T-helper 22 cell (primary cell): Measurements from ENCODE around the gene RHO.

Source experiments
- DNase-seq: peaks from one replicate; pipeline ENCODE4 v3.0.0-alpha.2; 2020; ENCODE audit warnings: low read depth

RHO gene

GRCh38 chr3:129559565-129560079 lies 31.2 kb downstream of the RHO start:
- DNase-seq, result no peak

DNA sequence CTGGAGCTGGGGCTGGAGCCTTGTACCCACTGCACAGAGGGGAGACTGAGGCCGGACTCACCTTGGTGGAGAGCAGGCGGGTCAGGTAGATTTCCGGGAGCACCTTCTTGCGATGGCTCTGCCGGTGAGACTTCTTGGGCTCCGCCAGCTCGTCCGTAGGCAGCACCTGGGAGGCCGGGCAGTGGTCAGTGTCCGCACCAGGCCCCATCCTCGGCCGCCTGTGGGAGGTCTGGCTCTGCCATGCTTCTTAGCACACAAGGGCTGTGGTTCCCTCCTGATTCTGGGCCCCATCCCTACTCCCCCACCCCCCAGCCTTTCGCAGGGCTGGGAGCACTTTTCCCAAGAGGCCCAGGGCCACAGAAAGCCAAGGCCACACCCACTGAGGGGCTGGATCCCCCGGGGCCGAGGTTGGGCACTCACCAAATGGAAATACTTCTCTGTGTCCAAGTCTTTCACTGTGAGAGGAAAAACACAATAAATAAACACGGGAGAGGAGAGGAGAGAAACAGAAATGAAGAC lies 31.9 kb downstream of the RHO start:
- no peak for DNase-seq

DNA sequence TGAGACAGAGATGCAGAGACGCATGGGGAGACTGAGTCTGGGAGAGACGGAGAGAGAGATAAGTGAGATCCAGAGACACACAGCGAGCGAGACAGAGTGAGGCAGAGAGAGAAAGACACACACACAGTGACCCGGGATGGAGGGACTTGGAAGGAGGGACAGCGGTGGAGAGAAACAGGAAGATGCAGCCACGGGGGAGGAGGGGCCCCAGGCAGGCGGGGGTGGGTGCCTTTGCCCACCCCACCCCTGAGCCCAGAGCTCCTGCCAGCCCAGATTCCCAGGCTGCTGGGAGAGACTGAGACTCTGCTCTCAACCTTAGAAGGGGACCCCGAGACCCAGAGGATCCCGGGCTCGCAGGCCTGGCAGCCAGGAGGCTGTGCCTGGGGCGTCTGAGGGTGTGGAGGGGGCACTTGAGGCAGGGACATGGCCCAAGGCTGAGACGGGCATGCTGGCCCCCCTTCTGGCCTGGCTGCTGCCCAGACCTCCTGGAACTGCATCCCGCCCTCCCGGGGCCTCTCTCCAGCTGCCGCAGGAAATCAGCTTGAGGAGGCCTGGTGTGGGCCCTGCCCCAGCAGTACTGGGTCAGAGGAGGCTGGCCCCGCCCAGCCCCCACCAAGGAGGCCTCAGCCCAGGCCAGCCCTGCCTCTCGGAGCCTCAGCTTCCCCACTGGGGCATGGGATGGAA lies 32.6 kb downstream of the RHO start:
- no peak for DNase-seq

DNA sequence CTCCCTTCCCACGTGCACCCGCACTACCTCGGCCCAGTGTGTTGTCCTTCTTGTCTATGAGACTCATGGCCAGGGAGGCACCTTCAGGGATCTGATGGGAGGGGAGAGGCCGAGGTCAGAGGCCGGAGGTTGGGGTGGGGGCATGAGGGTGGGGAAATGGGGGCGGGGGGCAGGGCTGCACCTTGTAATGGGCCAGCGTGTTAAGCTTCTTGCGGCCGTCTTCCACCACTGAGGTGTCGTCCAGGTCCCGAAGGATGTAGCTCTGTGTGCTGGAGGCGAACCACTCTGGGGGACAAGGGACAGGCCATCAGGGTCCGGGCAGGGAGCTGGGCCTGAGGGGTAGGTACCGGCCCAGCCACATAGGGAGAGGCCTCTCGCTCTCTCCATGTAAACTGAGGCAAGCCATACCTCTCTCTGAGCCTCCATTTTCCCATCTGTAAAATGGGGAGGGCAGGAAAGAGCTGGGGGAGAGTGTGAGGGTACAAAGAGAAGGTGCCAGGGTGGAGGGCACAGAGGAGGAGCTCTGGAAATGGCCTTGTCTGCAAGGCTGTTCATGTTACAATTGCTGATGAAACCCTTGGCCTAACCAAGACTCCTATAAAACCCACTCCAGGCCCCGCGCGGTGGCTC lies 33.3 kb downstream of the RHO start:
- DNase-seq, result no peak

DNA sequence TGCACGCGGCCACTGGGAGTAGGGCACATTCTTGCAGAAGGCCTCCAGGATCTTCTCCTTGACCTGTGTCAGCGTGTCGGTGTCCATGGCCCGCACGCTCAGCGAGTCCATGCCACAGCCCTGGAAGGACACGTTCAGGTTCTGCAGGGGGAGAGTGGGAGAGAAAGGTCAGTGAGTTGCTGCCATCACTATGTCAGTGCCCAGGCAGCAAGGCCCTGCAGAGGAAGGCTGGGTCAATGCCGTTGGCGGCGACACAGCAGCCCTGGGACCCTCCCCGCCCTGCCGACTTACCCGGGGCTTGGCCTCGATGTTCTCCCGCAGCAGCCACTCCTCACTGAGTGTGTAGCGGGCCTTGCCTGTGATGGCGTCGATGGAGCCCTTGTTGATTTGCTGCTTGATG lies 34.4 kb downstream of the RHO start:
- no peak for DNase-seq

DNA sequence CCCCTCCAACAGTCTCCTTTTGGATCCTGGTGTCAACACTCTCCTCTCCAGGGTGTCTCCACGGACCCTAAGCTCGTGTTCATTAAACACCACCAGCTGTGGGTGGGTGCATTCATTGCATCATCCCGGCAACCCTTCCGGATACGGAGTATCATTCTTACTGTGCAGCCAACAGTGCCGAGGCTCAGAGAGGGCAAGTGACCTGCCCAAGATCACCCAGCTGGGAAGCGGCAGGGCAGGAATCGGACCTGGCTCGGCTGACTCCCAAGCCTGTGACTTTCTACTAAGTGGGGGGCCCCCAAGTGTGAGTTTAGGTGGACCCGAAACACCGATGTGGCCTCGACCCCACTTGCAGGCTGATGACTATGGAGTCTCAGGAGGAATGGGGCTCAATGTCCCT lies 34.9 kb downstream of the RHO start:
- DNase-seq, result no peak

GRCh38 chr3:129563850-129564535 lies 35.6 kb downstream of the RHO start:
- no peak for DNase-seq

DNA sequence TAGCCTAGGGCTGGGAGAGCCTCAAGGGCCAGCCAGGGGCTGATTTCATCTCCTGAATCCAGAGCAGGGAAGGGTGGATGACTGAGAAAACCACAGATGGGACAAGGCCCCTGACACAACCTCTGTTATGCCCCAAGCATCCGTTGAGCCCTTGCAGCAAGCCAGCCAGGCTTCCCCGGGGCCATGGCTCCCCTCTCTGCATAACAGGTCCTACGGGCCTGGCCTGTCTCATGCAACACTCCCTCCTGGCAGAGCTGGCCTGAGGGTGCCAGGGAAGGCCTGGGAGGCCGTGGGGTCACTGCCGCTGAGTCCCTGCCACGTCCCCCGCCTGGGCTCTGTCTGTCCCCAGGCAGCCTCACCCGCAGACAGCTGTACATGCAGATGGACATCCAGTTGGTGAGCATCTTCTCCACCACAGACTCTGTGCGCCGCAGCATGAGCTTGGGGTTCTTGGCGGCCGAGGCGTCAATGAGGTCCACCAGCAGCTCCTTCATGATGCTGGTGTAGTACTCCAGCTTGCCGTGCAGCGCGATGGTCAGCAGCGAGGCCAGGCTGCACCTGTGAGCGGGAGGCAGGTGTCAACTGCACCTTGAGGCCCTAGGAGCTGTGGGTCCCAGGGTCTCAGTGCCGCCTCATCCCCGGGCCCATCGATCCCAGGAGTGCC lies 36.7 kb downstream of the RHO start:
- DNase-seq, result no peak

DNA sequence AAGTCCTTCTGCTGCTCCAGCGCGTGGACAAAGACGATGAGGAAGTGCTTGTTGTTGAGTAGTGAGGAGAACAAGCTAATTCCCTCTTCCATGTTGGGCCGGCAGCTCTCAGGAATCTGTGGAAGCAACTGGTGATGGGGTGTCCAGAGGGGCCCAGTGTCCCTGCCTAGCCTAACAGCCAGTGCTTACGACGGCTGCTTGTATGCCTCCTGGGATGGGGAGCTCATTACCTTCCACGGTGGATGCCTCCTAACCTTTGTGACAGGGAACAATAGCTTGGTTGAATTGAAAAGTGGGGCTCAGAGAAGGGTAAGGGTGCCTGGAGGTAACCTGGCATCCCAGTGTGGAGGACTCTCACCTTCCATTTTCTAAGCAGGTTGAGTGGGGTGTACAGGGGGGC lies 37.5 kb downstream of the RHO start:
- no peak for DNase-seq

GRCh38 chr3:129567176-129567705 lies 38.8 kb downstream of the RHO start:
- no peak for DNase-seq

DNA sequence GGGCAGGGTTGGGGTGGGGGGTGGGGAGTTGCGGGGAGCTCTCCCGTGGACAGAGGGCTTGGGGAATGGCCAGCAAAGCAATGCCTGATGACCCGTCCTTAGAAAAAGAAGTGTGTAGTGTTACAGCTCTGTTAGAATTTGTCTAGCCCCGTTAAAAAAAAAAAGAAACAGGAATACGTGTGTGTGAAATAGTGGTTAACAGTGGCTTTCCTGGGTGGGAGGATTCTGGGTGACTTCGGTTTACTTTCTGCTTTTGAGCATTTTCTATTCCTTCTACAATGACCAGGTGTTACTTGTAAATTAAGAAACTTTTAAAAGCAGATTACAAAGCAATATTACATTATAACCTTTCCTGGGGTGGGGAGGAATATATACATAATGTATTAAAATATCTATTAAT lies 39.5 kb downstream of the RHO start:
- DNase-seq, result no peak

GRCh38 chr3:129569856-129570255 lies 41.4 kb downstream of the RHO start:
- DNase-seq, result no peak

GRCh38 chr3:129571605-129572547 lies 43.4 kb downstream of the RHO start:
- no peak for DNase-seq

DNA sequence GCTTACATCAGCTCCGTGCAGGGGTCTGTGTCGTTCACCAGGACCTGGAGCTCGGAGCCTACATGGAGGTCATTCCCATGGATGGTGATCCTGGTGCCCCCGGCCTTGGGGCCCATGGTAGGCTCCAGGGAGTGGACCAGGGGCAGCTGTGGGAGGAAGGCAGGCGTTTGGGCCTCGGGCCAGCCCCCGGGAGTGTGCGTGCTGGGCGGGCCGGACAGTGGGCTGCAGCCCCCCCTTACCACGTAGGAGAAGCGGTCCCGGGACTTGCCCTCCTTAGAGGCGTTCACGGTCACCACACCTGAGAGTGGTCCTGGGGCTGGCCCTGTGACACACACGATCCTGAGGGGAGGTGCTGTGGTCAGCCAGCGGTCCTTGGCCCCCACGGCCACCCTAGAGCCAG lies 44.2 kb downstream of the RHO start:
- DNase-seq, result no peak

DNA sequence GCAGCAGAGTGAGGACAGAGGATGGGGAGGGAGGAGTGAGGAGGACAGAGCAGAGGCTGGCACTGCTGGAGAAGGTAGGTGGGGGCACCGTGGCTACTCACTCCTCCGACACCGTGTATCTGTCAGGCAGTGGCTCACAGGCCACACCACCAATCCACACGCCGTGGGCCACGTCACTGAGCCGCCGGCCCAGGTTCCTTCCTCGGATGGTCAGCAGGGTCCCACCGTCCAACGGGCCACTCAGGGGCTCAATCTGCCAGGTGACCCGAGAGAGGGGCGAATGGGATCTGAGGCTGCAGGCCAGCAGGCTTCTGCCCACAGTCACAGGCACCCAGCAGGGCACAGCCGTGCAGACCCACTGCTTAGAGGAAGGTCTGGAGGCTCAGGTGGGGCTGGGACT lies 45.1 kb downstream of the RHO start:
- DNase-seq, result no peak

DNA sequence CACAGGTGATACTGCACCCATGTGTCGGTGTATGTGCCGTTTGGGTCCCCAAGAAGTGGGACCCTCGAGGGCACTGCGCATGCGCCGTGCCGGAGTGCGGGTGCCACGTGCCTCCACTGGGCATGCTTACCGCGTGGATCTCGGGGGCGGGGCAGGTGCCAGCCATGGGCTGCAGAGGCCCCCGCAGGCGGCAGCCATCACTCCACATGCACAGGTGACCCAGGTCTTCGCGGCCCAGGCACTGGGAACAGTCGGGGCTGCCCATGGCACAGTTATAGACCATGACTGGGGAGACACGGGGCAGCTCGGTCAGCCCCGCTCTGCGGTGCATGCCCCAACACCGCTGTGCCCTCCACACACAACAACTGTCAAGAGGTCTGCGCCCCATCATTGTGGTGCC lies 45.8 kb downstream of the RHO start:
- no peak for DNase-seq

DNA sequence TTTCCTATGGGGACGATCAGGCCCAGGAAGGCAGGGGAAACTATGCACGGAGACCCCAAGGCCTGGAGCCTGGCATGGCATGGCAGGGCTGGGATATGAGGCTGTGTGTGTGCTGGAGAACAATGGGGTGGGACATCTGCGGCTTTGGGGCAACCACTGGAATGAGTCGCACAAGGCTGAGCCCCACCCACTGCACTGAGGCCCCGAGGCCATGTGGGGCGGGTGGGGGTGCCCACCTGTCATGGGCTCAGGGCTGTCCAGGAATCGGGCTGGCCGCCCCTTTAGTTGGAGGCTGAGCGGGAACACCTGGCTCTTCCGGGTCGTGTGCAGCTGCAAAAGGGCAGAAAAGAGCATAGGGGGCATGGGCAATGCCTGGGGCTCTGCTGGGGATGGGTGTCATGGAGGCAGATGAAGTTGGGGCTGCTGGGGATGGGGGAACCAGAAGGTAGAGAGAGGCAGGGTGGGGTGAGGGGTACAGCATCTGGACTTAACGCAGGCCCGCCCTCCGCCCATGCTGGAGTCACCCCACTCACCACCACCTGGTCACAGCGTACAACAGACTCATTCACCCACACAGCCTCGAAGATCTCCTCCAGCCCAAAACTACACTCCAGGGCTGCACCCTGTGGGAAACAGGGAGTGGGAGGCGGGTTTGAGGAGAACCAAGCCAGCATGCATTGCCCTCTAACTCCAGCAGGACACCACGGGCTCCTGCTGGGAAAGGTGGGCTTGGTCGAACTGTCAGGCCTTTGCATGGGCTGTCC lies 47.0 kb downstream of the RHO start:
- no peak for DNase-seq

DNA sequence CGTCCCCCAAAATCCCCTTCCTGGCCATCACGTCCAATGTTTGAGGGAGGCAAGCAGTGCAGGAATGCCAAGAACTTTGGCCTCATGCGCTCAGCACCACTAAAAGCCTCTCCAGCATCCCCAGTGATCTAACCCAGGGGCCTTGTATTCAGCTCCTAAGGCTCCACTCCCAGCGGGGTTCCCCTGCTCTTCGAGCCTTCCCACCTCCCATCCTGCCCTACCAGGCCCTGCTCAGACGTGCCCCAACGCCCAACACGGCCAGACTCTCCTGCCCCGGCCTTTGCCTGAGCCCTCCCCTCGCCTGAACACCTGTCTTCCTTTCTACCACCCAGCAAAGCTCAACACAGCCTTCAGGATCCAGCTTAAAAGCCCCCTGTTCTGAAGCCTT lies 47.6 kb downstream of the RHO start:
- no peak for DNase-seq

- DNase-seq, result peak; percentile 67
These were observed 48.3 kb downstream of the RHO start for GRCh38 chr3:129576514-129577352.
